Endothelial cell of umbilical vein (primary cell): ENCODE measurements around the gene PSMD14. TPM values are rescaled to one million over a fixed set of nuclear protein-coding genes. Genes with fewer than 3 reads are reported as not detected.

Source experiments
- BruUV-seq: library from RNA; stranded (reverse); fragments of 400-500 nt; replicated peaks from 2 replicates; lab custom pipeline; 2021; lab: Mats Ljungman, UMichigan
- CTCF ChIA-PET: fragments of 300-600, 350-600 bp; sonication (Branson Sonifier 250); formaldehyde crosslinking; loops from one replicate; lab custom pipeline; 2021; ENCODE audit warnings: antibody characterized with exemption, inconsistent platforms; lab: Charles Lee
- POLR2A ChIA-PET: fragments of 300-600, 350-600 bp; sonication (Branson Sonifier 250); formaldehyde crosslinking; loops from one replicate; lab custom pipeline; 2021; ENCODE audit warnings: antibody characterized with exemption, inconsistent platforms; lab: Charles Lee
- DNase-seq: peaks from one replicate; pipeline ENCODE4 v3.0.0-alpha.2; 2011; ENCODE audit warnings: low read depth, low spot score
- FAIRE-seq: peaks from 2 replicates; lab custom pipeline; 2011; peaks lifted over from hg19 to GRCh38; lab: Jason Lieb, UNC
- H2AFZ ChIP-seq: 2 replicates; pipeline ENCODE4 v1.6.0; 2012; ENCODE audit warnings: low read depth, low read length, control low read depth, inconsistent platforms
- H3K27ac ChIP-seq: 2 replicates; pipeline ENCODE4 v1.5.1; 2011; ENCODE audit warnings: low read depth, mild to moderate bottlenecking, control low read depth, low read length, moderate library complexity; ENCODE audit not compliant: insufficient read depth
- H3K27me3 ChIP-seq, 2 experiments: 2 replicates each; pipeline versions ENCODE4 v1.6.0 to v1.6.1; 2011; ENCODE audit warnings: low read length in 2 of 2, mixed read lengths in 1 of 2; ENCODE audit not compliant: control insufficient read depth in 2 of 2, insufficient read depth in 2 of 2
- H3K36me3 ChIP-seq, 2 experiments: 2 replicates in 1 of 2; 3 replicates in 1 of 2; pipeline ENCODE4 v1.5.1; 2011; ENCODE audit warnings: low read length in 2 of 2, mild to moderate bottlenecking in 1 of 2, moderate library complexity in 1 of 2; ENCODE audit not compliant: control insufficient read depth in 2 of 2, insufficient read depth in 2 of 2; ENCODE audit errors: extremely low read depth in 1 of 2
- H3K4me1 ChIP-seq: 3 replicates; pipeline ENCODE4 v1.5.1; 2011; ENCODE audit warnings: mild to moderate bottlenecking, low read length; ENCODE audit not compliant: control insufficient read depth, insufficient read depth; ENCODE audit errors: extremely low read depth
- H3K4me2 ChIP-seq: 2 replicates; pipeline ENCODE4 v1.6.1; 2011; ENCODE audit warnings: low read length, control low read depth, mixed read lengths; ENCODE audit not compliant: insufficient read depth
- H3K4me3 ChIP-seq, 3 experiments: fragments of 200-600 bp in 1 of 3; sonication (generic), shearing (Covaris generic) in 1 of 3; replicated peaks in 1 of 3; 2 replicates each; pipeline ENCODE4 v1.5.1; 2011 to 2016; ENCODE audit warnings: control low read depth in 3 of 3, low read length in 3 of 3, mild to moderate bottlenecking in 2 of 3, inconsistent platforms in 1 of 3, low read depth in 1 of 3, moderate library complexity in 1 of 3; ENCODE audit not compliant: insufficient read depth in 1 of 3
- H3K79me2 ChIP-seq: 2 replicates; pipeline ENCODE4 v1.6.0; 2012; ENCODE audit warnings: low read length, inconsistent platforms; ENCODE audit not compliant: control insufficient read depth, insufficient read depth
- H3K9ac ChIP-seq: replicated peaks from 2 replicates; pipeline ENCODE3; 2011; ENCODE audit warnings: low read length, control low read depth; ENCODE audit not compliant: insufficient read depth; ENCODE audit errors: extremely low read depth
- H3K9me1 ChIP-seq: replicated peaks from 3 replicates; pipeline ENCODE4 v1.6.0; 2011; ENCODE audit warnings: mild to moderate bottlenecking, low read length; ENCODE audit not compliant: control insufficient read depth, insufficient read depth; ENCODE audit errors: extremely low read depth
- H3K9me3 ChIP-seq: replicated peaks from 2 replicates; pipeline ENCODE4 v1.5.1; 2012; ENCODE audit warnings: low read length, inconsistent platforms; ENCODE audit not compliant: control insufficient read depth, insufficient read depth
- H4K20me1 ChIP-seq: replicated peaks from 2 replicates; pipeline ENCODE3; 2011; ENCODE audit warnings: mild to moderate bottlenecking, low read length; ENCODE audit not compliant: control insufficient read depth, insufficient read depth; ENCODE audit errors: extremely low read depth
- CTCF ChIP-seq, 2 donors: IDR thresholded peaks; 1 replicate in 1 of 2; 2 replicates in 1 of 2; pipeline ENCODE4 v1.5.1; 2011; ENCODE audit warnings: low read length in 2 of 2, mild to moderate bottlenecking in 2 of 2, moderate library complexity in 2 of 2, control low read depth in 1 of 2, inconsistent platforms in 1 of 2, low read depth in 1 of 2; ENCODE audit not compliant: insufficient read depth in 1 of 2; ENCODE audit errors: extremely low read depth in 1 of 2
- EZH2 ChIP-seq: IDR thresholded peaks from 2 replicates; pipeline ENCODE4 v1.6.1; 2012; ENCODE audit warnings: borderline replicate concordance, low read depth, mild to moderate bottlenecking, moderate library complexity, low read length, inconsistent platforms; ENCODE audit not compliant: severe bottlenecking
- FOS ChIP-seq: IDR thresholded peaks from 2 replicates; pipeline ENCODE4 v1.6.1; 2011; ENCODE audit warnings: mild to moderate bottlenecking, low read length, moderate library complexity, borderline replicate concordance; ENCODE audit not compliant: insufficient read depth
- GATA2 ChIP-seq: IDR thresholded peaks from 2 replicates; pipeline ENCODE4 v1.7.0; 2011; ENCODE audit warnings: low read depth, mild to moderate bottlenecking, moderate library complexity, mixed read lengths, low read length; ENCODE audit not compliant: insufficient read length, insufficient read depth
- JUN ChIP-seq: IDR thresholded peaks from 2 replicates; pipeline ENCODE4 v1.6.1; 2011; ENCODE audit warnings: borderline replicate concordance, low read depth; ENCODE audit not compliant: insufficient read length, insufficient read depth
- MAX ChIP-seq: IDR thresholded peaks from 2 replicates; pipeline ENCODE4 v1.6.1; 2011; ENCODE audit not compliant: insufficient read depth, insufficient read length
- MYC ChIP-seq: IDR thresholded peaks from one replicate; pipeline ENCODE4 v1.6.1; 2011; ENCODE audit warnings: mild to moderate bottlenecking, low read depth, low read length
- POLR2A ChIP-seq: IDR thresholded peaks from 2 replicates; pipeline ENCODE4 v1.6.1; 2012; ENCODE audit warnings: low read depth, mild to moderate bottlenecking, control low read depth, low read length
- POLR2AphosphoS5 ChIP-seq: IDR thresholded peaks from 2 replicates; pipeline ENCODE4 v1.6.1; 2012; ENCODE audit warnings: low read depth, mild to moderate bottlenecking, control low read depth, low read length, moderate library complexity; ENCODE audit not compliant: insufficient read depth
- dilution Hi-C: fragments of 300-500 bp; cut with MboI; formaldehyde crosslinking; loops from one replicate; pipeline ENCODE4 v1.15.0; 2019; ENCODE audit warnings: low sequenced_read_pairs; ENCODE audit not compliant: extremely low pct_ligation_motif_present
- intact Hi-C: fragments of 100-400 bp; cut with micrococcal nuclease; formaldehyde crosslinking; loops from one replicate; pipeline ENCODE4 v1.10.0; 2022
- polyA plus RNA-seq, 4 experiments: library from polyadenylated mRNA; depleted of rRNA in 3 of 4; stranded (reverse) in 3 of 4; unstranded in 1 of 4; fragments of >200 nt; gene quantifications; 2 replicates each; pipeline versions ENCODE4 v1.2.1 to v1.2.3, GENCODE V29; 2011 to 2012; ENCODE audit warnings: missing spikeins in 1 of 4
- total RNA-seq: library from RNA; stranded (reverse); gene quantifications from 2 replicates; pipeline ENCODE4 v1.2.3, GENCODE V29; 2021

Gene PSMD14
- total and polyA plus RNA-seq, 2 donors (not counting 3 experiments of a cell fraction or from before 2014, with no cell fraction given): 47.6 to 85.4 TPM

- intact Hi-C loops (no loop called here), dilution Hi-C loops (no loop called here)
- no peaks in the 10 kb centered on the region for H4K20me1 ChIP-seq
- DNase-seq (no peak), FAIRE-seq (no peak)
- H3K4me2 ChIP-seq: no peak overlapping the region
- H3K27ac ChIP-seq: no peak overlapping the region
- no peaks in the 10 kb centered on the region for H3K9me3 ChIP-seq
- no peak overlapping the region for H3K9ac ChIP-seq
- ChIA-PET CTCF (no interaction called here), POLR2A (no interaction called here)
- no peak overlapping the region for H3K4me3 ChIP-seq
- no peak for TF ChIP-seq POLR2A
- no peak for TF ChIP-seq MYC
- TF ChIP-seq FOS: no peak
- no peak for TF ChIP-seq CTCF (IDR thresholded peaks at IDR 0.05; ENCODE audit: extremely low read depth in 1 of 2, insufficient read depth in 1 of 2, low read depth in 1 of 2, low read length in 2 of 2)
- no peak for TF ChIP-seq EZH2
- no peak for TF ChIP-seq POLR2AphosphoS5
- no peak for TF ChIP-seq MAX
- no peak for TF ChIP-seq JUN
- no peak for TF ChIP-seq GATA2
- no peak overlapping the region for H2AFZ ChIP-seq
- H3K79me2 ChIP-seq: no peaks in the 10 kb centered on the region
- H3K4me1 ChIP-seq: peaks cover 3% of the 10 kb centered on the region
- no TSS peak for BruUV-seq
- no peaks in the 10 kb centered on the region for H3K9me1 ChIP-seq
- no peaks in the 10 kb centered on the region for H3K27me3 ChIP-seq
- H3K36me3 ChIP-seq: peaks cover 0 to 9% of the 10 kb centered on the region in 2 experiments
Measured at GRCh38 chr2:161406316-161406715, 98.1 kb downstream of the PSMD14 start.
